ENCODE data around the gene GAK.

The GAK gene

DNA sequence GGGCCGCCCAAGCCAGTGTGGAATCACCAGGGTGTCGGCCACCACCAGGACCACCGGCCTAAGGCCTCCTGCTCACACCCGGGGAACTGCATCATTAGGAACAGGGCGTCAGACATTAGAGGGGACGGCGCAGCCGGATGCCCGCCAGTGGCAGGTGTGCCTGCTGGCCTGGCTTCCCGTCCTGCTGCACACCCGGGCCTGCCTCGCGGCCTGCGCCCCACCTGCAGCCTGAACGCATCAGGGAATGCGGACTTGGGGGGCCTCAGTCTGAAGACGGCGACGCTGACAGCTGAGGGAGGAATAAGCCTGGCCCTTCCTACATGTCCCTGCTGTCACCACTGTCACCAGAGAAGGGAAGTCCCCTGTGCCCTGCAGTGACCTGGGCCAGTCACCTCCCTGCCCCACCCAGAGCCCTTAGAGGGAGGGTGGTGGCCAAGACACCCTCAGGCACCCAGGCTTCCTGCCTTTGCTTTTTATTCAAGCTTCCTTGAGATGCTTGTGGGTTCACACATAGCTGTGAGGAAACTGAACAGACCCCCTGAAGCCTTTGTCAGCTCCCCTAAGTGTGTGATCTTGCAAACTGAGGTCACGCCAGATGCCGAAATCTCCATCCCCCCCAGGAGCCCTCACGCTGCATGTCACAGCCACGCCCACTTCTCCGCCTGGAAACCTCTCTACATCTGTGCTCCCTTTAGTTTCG lies 38.1 kb upstream of the GAK start:
- Histone ChIP-seq H3K27me3 (ENCODE audit: control insufficient read depth in 5 of 5, insufficient read depth in 4 of 5, low read length in 5 of 5) (peaks cover 0 to 3% (median 0%) of the 10 kb centered on the region in 5 donors), H3K9ac (ENCODE audit: low read length in 5 of 5) (no peak overlapping the region), H3K27ac (ENCODE audit: low read depth, low read length) (no peak overlapping the region), H3K9me3 (ENCODE audit: control insufficient read depth in 5 of 5, low read length in 5 of 5) (no peaks in the 10 kb centered on the region), H3K4me3 (ENCODE audit: low read depth in 1 of 5, low read length in 5 of 5) (no peak overlapping the region), H3K36me3 (ENCODE audit: control insufficient read depth in 5 of 5, insufficient read depth in 5 of 5, low read length in 5 of 5) (peaks cover 0 to 26% (median 15%) of the 10 kb centered on the region in 5 donors), H3K4me1 (ENCODE audit: control insufficient read depth in 5 of 5, insufficient read depth in 5 of 5, low read length in 5 of 5) (peaks cover 4 to 32% (median 28%) of the 10 kb centered on the region in 5 donors)

GRCh38 chr4:968621-969394 lies 36.7 kb upstream of the GAK start:
- Histone ChIP-seq H3K4me1 (ENCODE audit: control insufficient read depth in 5 of 5, insufficient read depth in 5 of 5, low read length in 5 of 5) (peaks cover 4 to 27% (median 25%) of the 10 kb centered on the region in 5 donors), H3K4me3 (ENCODE audit: low read depth in 1 of 5, low read length in 5 of 5) (no peak overlapping the region), H3K9ac (ENCODE audit: low read length in 5 of 5) (no peak overlapping the region), H3K27me3 (ENCODE audit: control insufficient read depth in 5 of 5, insufficient read depth in 4 of 5, low read length in 5 of 5) (peaks cover 0 to 3% (median 0%) of the 10 kb centered on the region in 5 donors), H3K27ac (ENCODE audit: low read depth, low read length) (no peak overlapping the region), H3K36me3 (ENCODE audit: control insufficient read depth in 5 of 5, insufficient read depth in 5 of 5, low read length in 5 of 5) (peaks cover 0 to 38% (median 25%) of the 10 kb centered on the region in 5 donors), H3K9me3 (ENCODE audit: control insufficient read depth in 5 of 5, low read length in 5 of 5) (no peaks in the 10 kb centered on the region)

GRCh38 chr4:968221-968620 lies 36.1 kb upstream of the GAK start:
- no peaks in the 10 kb centered on the region for H3K9me3 ChIP-seq (ENCODE audit: control insufficient read depth in 5 of 5, low read length in 5 of 5)
- H3K9ac ChIP-seq (ENCODE audit: low read length in 5 of 5): no peak overlapping the region
- peaks cover 0 to 42% (median 27%) of the 10 kb centered on the region in 5 donors for H3K36me3 ChIP-seq (ENCODE audit: control insufficient read depth in 5 of 5, insufficient read depth in 5 of 5, low read length in 5 of 5)
- H3K4me3 ChIP-seq (ENCODE audit: low read depth in 1 of 5, low read length in 5 of 5): no peak overlapping the region
- H3K4me1 ChIP-seq (ENCODE audit: control insufficient read depth in 5 of 5, insufficient read depth in 5 of 5, low read length in 5 of 5): peaks cover 4 to 26% (median 24%) of the 10 kb centered on the region in 5 donors
- H3K27me3 ChIP-seq (ENCODE audit: control insufficient read depth in 5 of 5, insufficient read depth in 4 of 5, low read length in 5 of 5): peaks cover 0 to 3% (median 0%) of the 10 kb centered on the region in 5 donors
- H3K27ac ChIP-seq (ENCODE audit: low read depth, low read length): no peak overlapping the region

DNA sequence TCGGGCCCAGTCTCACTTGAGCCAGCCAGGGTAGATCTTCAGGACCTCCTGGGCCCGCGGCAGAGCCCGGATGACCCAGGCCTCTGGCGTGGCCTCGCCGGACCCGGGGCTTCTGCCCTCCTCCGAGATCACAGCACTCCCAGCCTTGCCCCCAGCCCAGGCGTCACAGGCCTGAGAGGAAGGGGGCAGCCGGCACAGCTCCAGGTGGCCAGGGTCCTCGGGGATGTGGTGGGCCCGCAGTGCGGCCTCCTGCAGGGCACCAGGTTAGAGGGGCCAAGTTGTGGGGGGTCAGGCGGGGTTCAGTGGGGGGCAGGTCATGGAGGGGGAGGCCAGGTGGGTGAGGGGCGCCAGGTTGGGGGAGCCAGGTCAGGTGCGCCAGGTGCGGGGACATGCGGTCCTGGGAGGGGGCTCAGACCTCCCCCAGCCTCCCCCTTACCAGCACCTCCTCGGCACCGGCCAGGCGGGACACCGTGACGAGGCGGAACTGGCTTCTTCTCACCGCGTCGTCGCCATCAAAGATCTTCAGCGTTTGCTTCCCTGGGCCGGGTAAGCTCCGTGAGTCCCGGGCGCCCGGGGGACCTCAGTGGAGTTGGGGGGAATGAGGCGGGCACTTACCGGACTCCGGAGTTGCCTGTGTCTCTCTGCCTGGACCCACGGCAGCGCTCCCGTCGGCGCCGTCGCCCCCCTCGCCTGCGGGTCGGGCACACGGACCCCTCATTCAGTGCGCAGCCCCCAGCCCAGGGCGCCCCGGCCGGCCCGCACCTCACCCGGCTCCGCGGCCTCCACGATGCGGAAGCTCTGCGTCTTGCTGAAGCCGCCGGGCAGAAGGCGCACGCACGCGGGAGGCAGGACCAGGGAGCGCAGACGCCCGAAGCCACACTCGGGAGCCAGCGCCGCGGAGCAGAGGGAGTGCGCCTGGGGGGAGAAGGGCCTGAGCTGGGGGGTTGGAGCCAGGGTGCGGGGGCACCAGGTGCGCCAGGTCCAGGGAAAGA lies 35.3 kb upstream of the GAK start:
- no peak overlapping the region for H3K9ac ChIP-seq (ENCODE audit: low read length in 5 of 5)
- H3K27me3 ChIP-seq (ENCODE audit: control insufficient read depth in 5 of 5, insufficient read depth in 4 of 5, low read length in 5 of 5): peaks cover 0 to 3% (median 0%) of the 10 kb centered on the region in 5 donors
- H3K27ac ChIP-seq (ENCODE audit: low read depth, low read length): no peak overlapping the region
- peaks cover 0 to 51% (median 34%) of the 10 kb centered on the region in 5 donors for H3K36me3 ChIP-seq (ENCODE audit: control insufficient read depth in 5 of 5, insufficient read depth in 5 of 5, low read length in 5 of 5)
- H3K4me1 ChIP-seq (ENCODE audit: control insufficient read depth in 5 of 5, insufficient read depth in 5 of 5, low read length in 5 of 5): peaks cover 4 to 20% (median 17%) of the 10 kb centered on the region in 5 donors
- H3K9me3 ChIP-seq (ENCODE audit: control insufficient read depth in 5 of 5, low read length in 5 of 5): no peaks in the 10 kb centered on the region
- H3K4me3 ChIP-seq (ENCODE audit: low read depth in 1 of 5, low read length in 5 of 5): no peak overlapping the region

GRCh38 chr4:966266-967112 lies 34.4 kb upstream of the GAK start:
- H3K9me3 ChIP-seq (ENCODE audit: control insufficient read depth in 5 of 5, low read length in 5 of 5): no peaks in the 10 kb centered on the region
- peaks cover 0 to 60% (median 42%) of the 10 kb centered on the region in 5 donors for H3K36me3 ChIP-seq (ENCODE audit: control insufficient read depth in 5 of 5, insufficient read depth in 5 of 5, low read length in 5 of 5)
- peaks cover 0 to 11% (median 8%) of the 10 kb centered on the region in 5 donors for H3K4me1 ChIP-seq (ENCODE audit: control insufficient read depth in 5 of 5, insufficient read depth in 5 of 5, low read length in 5 of 5)
- no peak overlapping the region for H3K9ac ChIP-seq (ENCODE audit: low read length in 5 of 5)
- peaks cover 0 to 3% (median 0%) of the 10 kb centered on the region in 5 donors for H3K27me3 ChIP-seq (ENCODE audit: control insufficient read depth in 5 of 5, insufficient read depth in 4 of 5, low read length in 5 of 5)
- no peak overlapping the region for H3K27ac ChIP-seq (ENCODE audit: low read depth, low read length)
- H3K4me3 ChIP-seq (ENCODE audit: low read depth in 1 of 5, low read length in 5 of 5): no peak overlapping the region

- Histone ChIP-seq H3K36me3 (ENCODE audit: control insufficient read depth in 5 of 5, insufficient read depth in 5 of 5, low read length in 5 of 5) (peaks cover 0 to 63% (median 48%) of the 10 kb centered on the region in 5 donors), H3K27ac (ENCODE audit: low read depth, low read length) (no peak overlapping the region), H3K4me3 (ENCODE audit: low read depth in 1 of 5, low read length in 5 of 5) (no peak overlapping the region), H3K9me3 (ENCODE audit: control insufficient read depth in 5 of 5, low read length in 5 of 5) (no peaks in the 10 kb centered on the region), H3K9ac (ENCODE audit: low read length in 5 of 5) (no peak overlapping the region), H3K27me3 (ENCODE audit: control insufficient read depth in 5 of 5, insufficient read depth in 4 of 5, low read length in 5 of 5) (peaks cover 0 to 3% (median 0%) of the 10 kb centered on the region in 5 donors), H3K4me1 (ENCODE audit: control insufficient read depth in 5 of 5, insufficient read depth in 5 of 5, low read length in 5 of 5) (peaks cover 0 to 3% (median under 1%) of the 10 kb centered on the region in 5 donors)
Measured at GRCh38 chr4:965766-966134, 33.6 kb upstream of the GAK start.

GRCh38 chr4:965048-965765 lies 33.1 kb upstream of the GAK start:
- H3K27me3 ChIP-seq (ENCODE audit: control insufficient read depth in 5 of 5, insufficient read depth in 4 of 5, low read length in 5 of 5): peaks cover 0 to 3% (median 0%) of the 10 kb centered on the region in 5 donors
- no peak overlapping the region for H3K27ac ChIP-seq (ENCODE audit: low read depth, low read length)
- no peaks in the 10 kb centered on the region for H3K9me3 ChIP-seq (ENCODE audit: control insufficient read depth in 5 of 5, low read length in 5 of 5)
- peaks cover 0 to under 1% (median 0%) of the 10 kb centered on the region in 5 donors for H3K4me1 ChIP-seq (ENCODE audit: control insufficient read depth in 5 of 5, insufficient read depth in 5 of 5, low read length in 5 of 5)
- no peak overlapping the region for H3K4me3 ChIP-seq (ENCODE audit: low read depth in 1 of 5, low read length in 5 of 5)
- H3K36me3 ChIP-seq (ENCODE audit: control insufficient read depth in 5 of 5, insufficient read depth in 5 of 5, low read length in 5 of 5): peaks cover 0 to 67% (median 52%) of the 10 kb centered on the region in 5 donors
- H3K9ac ChIP-seq (ENCODE audit: low read length in 5 of 5): no peak overlapping the region

- H3K9ac ChIP-seq (ENCODE audit: low read length in 5 of 5): no peak overlapping the region
- no peaks in the 10 kb centered on the region for H3K9me3 ChIP-seq (ENCODE audit: control insufficient read depth in 5 of 5, low read length in 5 of 5)
- peaks cover 0 to 74% (median 53%) of the 10 kb centered on the region in 5 donors for H3K36me3 ChIP-seq (ENCODE audit: control insufficient read depth in 5 of 5, insufficient read depth in 5 of 5, low read length in 5 of 5)
- no peak overlapping the region for H3K4me3 ChIP-seq (ENCODE audit: low read depth in 1 of 5, low read length in 5 of 5)
- peaks cover 0 to 3% (median 0%) of the 10 kb centered on the region in 5 donors for H3K27me3 ChIP-seq (ENCODE audit: control insufficient read depth in 5 of 5, insufficient read depth in 4 of 5, low read length in 5 of 5)
- no peaks in the 10 kb centered on the region for H3K4me1 ChIP-seq (ENCODE audit: control insufficient read depth in 5 of 5, insufficient read depth in 5 of 5, low read length in 5 of 5)
- H3K27ac ChIP-seq (ENCODE audit: low read depth, low read length): no peak overlapping the region
Measured at GRCh38 chr4:964346-965025, 32.4 kb upstream of the GAK start.

All from subcutaneous abdominal adipose tissue (tissue), 5 donors.